MM.1S (cell line): Measurements from ENCODE around the gene KCNQ2.

Experiments
- EZH2 ChIP-seq: fragments of 300-600 bp; sonication (generic); optimal IDR thresholded peaks from 2 replicates; pipeline ENCODE3; 2017; ENCODE audit warnings: low read depth, mild to moderate bottlenecking, antibody characterized with exemption, low read length, mixed read lengths
- TF ChIP-seq, protein P1 (sequence below): fragments of 300-600 bp; sonication (generic); IDR thresholded peaks from 2 replicates; pipeline ENCODE4 v1.5.1; 2016; ENCODE audit warnings: antibody characterized with exemption, low read length, mixed read lengths

DNA sequence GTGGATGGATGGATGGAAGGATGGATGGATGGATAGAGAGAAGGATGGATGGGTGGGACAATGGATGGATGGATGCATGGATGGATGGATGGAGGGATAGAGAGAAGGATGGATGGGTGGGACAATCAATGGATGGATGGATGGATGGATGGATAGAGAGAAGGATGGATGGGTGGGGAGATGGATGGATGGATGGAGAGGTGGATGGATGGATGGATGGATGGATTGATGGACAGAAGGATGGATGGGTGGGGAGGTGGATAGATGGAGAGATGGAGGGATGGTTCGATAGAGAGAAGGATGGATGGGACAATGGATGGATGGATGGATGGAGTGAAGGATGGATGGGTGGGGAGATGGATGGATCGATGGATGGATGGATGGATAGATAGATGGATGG lies 20.1 kb upstream of the KCNQ2 start:
- TF ChIP-seq, protein P1, sequence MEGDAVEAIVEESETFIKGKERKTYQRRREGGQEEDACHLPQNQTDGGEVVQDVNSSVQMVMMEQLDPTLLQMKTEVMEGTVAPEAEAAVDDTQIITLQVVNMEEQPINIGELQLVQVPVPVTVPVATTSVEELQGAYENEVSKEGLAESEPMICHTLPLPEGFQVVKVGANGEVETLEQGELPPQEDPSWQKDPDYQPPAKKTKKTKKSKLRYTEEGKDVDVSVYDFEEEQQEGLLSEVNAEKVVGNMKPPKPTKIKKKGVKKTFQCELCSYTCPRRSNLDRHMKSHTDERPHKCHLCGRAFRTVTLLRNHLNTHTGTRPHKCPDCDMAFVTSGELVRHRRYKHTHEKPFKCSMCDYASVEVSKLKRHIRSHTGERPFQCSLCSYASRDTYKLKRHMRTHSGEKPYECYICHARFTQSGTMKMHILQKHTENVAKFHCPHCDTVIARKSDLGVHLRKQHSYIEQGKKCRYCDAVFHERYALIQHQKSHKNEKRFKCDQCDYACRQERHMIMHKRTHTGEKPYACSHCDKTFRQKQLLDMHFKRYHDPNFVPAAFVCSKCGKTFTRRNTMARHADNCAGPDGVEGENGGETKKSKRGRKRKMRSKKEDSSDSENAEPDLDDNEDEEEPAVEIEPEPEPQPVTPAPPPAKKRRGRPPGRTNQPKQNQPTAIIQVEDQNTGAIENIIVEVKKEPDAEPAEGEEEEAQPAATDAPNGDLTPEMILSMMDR = no peak
- no peak for TF ChIP-seq EZH2
